Body of pancreas (tissue), 4 donors: ENCODE results near the gene MUSK.

Source experiments
- CTCF ChIP-seq, 7 experiments: fragments of 450-650 bp in 4 of 7; fragments of 200-600 bp in 3 of 7; sonication (generic) in 3 of 7; IDR thresholded peaks; one replicate each; pipeline ENCODE4 v1.5.1; 2016 to 2019; ENCODE audit warnings: antibody characterized with exemption in 7 of 7
- POLR2A ChIP-seq, 3 donors: fragments of 450-650 bp; IDR thresholded peaks; one replicate each; pipeline ENCODE4 v1.6.1; 2016; ENCODE audit warnings: antibody characterized with exemption in 3 of 3, mild to moderate bottlenecking in 2 of 3

GRCh38 chr9:110769667-110770066, 101.1 kb downstream of the MUSK start:
- no peak for TF ChIP-seq CTCF (IDR thresholded peaks at IDR 0.05)
- no peak for TF ChIP-seq POLR2A (IDR thresholded peaks at IDR 0.05)
